Vagina (tissue), 2 donors: ENCODE data around the gene CRYZ.

Experiments
- CTCF ChIP-seq, 3 experiments: fragments of 450-650 bp in 2 of 3; fragments of 200-600 bp in 1 of 3; sonication (generic) in 1 of 3; IDR thresholded peaks; one replicate each; pipeline ENCODE4 v1.5.1; 2017 to 2019; ENCODE audit warnings: antibody characterized with exemption in 3 of 3, mild to moderate bottlenecking in 2 of 3, moderate library complexity in 2 of 3
- POLR2A ChIP-seq, 2 donors: fragments of 450-650 bp; IDR thresholded peaks; one replicate each; pipeline ENCODE4 v1.6.1; 2017; ENCODE audit warnings: antibody characterized with exemption in 2 of 2, mild to moderate bottlenecking in 2 of 2, moderate library complexity in 2 of 2
- POLR2AphosphoS5 ChIP-seq, 2 donors: sonication (generic); formaldehyde crosslinking; IDR thresholded peaks; one replicate each; pipeline ENCODE4 v1.9.0; 2017; ENCODE audit warnings: antibody characterized with exemption in 2 of 2, mild to moderate bottlenecking in 2 of 2, low read depth in 1 of 2; ENCODE audit not compliant: insufficient read depth in 1 of 2

DNA sequence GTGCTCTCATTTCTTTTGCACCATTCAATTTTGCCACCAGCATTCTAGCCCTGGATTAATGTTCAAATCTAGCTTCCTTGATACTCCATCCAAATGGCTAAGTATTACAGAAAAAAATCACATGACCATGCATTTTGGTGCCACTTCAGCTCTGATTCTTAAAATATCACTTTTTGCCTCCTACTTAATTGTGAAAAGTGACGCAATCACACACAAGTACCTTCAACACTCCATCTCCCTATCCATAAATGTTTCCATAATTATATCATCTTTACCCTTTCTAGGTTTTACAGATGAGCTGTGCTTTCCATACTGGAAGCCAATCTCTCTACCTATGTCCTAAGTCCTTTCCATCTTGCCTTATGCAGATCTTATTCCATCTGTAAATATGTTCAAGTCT lies 16.0 kb downstream of the CRYZ start:
- TF ChIP-seq POLR2AphosphoS5 (IDR thresholded peaks at IDR 0.05; ENCODE audit: insufficient read depth in 1 of 2, low read depth in 1 of 2) (no peak), CTCF (IDR thresholded peaks at IDR 0.05) (no peak), POLR2A (IDR thresholded peaks at IDR 0.05) (no peak)
